ENCODE measurements around the gene SORCS2.
A peak's percentile ranks its signal among the peaks of the same experiment; 100 is the strongest.

The SORCS2 gene

DNA sequence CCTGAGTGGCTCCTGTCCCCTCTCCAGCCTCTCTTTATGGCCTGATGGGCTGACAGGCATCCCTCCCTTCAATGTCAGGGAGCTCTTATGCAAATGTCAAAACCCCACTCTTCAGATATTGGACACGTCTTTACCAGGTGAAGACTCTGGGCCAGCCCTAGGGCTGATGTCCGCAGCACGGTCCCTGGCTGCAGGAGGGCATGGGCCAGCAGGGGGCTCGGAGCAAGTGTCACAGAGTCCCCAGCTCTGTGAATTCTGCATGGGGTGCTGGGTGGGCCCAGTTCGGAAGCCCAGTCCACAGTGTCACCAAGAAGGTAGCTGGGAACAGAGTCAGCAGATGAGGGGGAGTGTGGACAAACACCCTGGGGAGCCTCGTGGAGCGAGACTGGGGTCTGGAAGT, 282.0 kb downstream of the SORCS2 start:
- no peak for DNase-seq (ENCODE audit: low spot score)

DNA sequence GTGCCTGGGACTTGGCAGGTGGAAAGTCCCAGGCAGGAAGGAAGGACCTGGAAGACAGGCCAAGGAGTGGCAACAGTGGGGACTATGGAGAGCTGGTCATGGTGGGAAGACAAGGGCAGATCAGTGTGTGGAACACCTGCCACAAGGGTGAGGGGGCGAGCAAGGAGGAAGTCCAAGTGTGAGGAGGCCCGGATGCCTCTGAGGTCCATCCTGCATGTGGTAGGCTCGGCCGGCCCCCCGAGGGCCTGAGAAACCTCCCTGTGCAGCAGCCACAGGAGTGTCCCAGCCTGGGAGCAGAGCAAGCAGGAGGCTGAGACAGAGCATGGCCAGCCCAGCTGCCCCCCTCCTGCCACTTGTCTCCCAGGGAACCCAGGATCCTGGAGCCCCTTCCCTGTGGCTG, 282.9 kb downstream of the SORCS2 start:
- no peak for DNase-seq (ENCODE audit: low spot score)

DNA sequence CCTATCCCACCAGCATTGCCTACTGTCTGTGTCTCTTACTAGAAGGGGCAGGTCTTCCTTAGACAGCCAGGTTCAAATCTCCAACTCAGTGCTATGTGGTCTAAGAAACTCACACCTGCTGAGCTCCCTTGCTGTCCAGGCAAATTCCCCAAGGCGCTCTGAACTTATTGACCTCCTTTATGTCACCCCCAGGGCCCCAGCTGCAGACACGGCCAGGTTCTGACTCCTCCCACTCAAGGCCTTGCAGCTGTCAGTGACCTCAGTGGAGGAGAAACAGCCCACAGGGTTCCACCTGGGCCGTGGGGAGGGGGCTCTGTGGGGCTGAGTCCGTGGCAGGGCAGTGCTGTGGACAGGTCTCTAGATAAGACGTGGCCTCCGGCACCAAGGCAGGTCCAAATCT, 284.5 kb downstream of the SORCS2 start:
- no peak for DNase-seq (ENCODE audit: low spot score)

DNA sequence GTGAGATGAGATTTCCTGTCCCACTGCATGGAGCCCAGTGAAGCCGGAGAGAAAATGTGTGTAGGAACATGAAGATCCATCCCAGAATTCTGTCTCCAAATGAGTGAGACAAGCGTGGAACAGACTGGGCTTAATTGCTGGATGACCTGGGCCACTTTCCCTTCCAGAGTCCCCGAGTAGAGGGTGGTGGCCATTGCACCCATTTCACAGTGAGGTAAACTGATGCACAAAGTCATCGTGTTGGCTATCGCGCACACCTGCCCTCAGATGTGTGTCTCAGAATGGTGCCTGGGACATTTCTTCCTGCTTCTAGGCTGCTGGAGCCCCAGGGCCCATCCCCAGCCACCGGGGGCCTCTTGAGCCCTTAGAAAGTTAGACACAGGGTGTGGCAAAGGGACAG, 285.4 kb downstream of the SORCS2 start:
- no peak for DNase-seq (ENCODE audit: low spot score)

DNA sequence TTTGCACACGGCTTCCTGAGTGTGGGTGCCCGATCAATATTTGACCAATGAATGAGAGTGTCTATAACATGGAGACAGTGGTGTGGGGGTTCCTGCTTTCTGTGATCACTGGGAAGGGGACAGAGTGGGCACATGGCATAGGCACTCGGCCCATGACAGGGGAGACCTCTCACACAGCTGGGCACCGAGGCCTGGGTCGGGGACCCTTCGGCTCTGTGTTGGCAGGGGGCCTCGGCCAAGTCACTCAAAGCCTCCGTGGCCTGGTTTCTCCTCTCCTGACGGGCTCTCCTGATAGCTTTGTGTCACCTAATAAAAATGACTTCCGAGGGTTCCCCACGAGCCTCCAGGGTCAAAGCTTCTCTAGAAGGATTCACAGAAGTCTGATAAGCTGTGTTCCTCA, 286.3 kb downstream of the SORCS2 start:
- DNase-seq (ENCODE audit: low spot score): no peak

DNA sequence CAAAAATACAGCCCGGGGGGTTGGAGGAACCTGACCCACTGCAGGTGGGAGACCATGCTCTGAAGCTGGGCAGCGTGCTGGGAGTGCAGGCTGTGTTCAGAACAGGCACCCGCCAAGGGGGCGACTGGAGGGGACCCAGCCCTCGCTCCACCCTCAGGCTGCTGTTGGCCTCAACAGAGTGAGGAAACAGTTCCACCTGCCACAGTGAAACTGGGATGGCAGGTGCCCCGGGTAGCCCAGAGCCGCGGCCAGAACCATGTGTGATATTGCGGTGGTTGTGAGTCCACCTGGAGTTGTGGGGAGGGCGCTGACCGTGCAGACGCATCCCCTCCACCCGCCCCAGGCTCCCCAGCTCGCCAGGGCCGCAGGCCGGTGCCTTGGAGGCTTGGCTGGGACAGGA, 288.1 kb downstream of the SORCS2 start:
- no peak for DNase-seq (ENCODE audit: low spot score)

DNA sequence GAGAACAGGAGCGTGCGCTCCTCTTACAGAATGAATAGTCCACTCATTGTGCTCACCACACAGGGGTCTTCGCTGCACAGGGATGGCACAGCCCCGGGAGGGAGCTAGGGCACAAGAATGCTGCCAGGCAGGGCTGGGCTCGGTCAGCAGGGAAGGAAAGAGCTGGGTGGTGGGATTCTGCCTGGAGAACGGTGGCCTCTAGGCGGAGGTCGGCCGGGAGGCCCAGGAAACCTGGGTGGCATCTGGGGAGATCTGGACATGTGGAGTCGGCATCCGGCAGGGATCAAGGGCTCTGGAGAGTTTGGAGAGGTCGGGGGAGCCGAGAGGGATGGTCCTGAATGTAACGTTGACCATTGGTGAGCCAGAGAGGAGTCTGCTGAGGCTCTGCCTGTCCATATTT, 288.9 kb downstream of the SORCS2 start:
- DNase-seq (ENCODE audit: low spot score): no peak

DNA sequence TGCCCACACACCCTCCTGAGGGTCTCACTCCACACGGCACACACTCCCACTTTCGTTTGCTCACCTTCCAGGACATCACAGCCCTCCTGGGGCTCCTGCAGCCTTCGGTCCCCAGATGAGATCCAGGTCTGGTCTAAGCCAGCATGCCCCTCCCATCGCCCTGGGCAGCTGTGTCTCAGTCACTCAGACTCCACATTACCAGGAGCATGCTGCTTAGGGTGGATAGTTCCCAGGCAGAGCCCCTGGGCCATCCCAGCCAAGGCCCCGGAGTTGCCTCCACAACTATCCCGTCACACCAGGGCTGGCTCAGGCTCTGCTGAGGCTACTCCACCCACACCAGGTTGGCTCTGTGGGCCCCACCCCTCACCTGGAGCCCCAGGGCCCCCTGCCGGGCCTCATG, 292.8 kb downstream of the SORCS2 start:
- DNase-seq (ENCODE audit: low spot score): no peak

DNA sequence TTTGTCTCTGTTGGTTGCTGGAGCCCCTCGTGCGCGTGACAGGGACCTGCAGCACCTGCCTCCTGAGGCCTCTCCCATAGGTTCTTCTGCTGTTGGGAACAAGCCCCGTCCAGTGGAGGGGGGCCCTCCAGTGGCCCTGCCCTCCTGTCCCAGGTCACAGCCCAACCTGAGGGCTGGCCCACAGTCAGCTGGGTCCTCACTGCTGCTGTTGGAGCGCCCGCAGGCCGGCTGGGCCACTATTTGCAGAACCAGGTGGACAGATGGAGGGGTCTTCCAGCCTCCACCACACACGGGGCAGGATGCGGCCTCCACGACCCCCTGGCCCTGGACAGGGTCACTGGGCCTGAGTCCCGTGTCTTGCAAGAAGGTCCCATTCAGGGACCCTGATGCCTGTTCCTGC, 293.8 kb downstream of the SORCS2 start:
- DNase-seq (ENCODE audit: low spot score): no peak

DNA sequence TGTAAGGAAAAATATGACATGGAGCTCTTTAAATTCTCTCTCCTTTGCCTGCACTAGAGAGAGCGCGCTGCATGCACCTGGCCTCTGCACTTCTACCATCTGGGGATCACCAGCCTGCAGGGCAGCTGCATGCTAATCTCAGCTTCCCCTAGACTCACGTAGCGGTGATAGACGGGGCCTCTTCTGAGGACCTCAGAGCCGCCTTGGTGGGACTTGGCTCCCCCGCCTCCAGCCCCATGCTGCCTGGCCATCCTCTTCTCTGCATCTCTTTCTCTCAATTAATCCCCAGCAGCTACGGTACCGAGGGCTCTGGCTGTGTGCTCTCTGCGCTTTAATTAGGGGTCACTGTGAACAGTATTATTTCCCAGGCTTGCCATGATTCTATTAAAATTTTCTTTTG, 295.2 kb downstream of the SORCS2 start:
- no peak for DNase-seq (ENCODE audit: low spot score)

DNA sequence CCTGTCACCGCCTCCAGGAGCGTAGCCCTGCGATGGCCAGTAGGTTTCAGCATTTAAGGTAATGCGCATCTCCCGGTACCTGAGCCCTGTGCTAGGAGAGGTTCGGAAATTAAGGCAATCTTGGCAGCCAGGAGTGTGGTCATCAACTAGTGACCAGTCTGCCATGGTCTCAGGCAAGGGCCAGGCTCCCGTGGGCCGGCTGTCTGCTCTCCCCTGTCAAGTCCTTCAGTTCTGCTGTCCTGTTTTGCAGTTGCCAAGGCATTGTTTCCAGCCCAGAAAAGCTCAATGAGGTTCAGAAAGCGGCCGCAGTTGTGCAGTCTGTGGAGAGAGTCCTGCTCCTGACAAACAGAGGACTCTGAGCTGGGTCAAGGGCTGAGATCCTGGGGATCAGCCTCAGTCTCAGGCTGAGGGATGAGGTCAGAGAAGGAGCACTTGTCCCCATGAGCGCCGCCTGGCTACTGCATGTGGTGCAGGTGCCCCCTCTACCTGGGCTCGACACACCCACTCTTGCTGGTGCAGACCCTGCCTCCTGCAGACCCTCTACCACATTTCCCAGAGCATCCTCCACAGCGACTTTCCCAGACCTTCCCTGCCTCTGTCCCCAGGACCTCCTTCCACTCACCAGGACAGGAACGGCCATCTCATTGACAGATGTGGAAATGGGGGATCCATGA, 295.8 kb downstream of the SORCS2 start:
- no peak for DNase-seq (ENCODE audit: low spot score)

DNA sequence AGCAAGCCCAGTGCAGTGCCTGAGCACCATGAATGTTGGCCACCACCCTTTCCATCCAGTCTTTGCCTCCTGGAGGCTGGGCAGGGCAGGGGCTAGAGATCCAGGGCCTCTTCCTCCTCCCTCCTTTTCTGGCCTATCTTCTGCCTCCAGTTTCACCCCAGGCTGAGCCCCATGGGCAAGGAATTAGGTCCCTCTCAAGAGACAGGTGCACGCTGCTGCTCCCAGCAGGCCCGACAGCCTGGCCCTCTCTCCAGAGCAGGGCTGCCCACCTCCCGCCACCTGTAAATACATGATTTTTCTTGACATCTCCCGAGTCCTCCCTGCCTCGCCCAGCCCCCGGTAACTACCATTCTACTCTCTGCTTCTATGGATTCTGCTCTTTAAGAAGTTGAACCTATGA, 299.6 kb downstream of the SORCS2 start:
- no peak for DNase-seq (ENCODE audit: low spot score)

DNA sequence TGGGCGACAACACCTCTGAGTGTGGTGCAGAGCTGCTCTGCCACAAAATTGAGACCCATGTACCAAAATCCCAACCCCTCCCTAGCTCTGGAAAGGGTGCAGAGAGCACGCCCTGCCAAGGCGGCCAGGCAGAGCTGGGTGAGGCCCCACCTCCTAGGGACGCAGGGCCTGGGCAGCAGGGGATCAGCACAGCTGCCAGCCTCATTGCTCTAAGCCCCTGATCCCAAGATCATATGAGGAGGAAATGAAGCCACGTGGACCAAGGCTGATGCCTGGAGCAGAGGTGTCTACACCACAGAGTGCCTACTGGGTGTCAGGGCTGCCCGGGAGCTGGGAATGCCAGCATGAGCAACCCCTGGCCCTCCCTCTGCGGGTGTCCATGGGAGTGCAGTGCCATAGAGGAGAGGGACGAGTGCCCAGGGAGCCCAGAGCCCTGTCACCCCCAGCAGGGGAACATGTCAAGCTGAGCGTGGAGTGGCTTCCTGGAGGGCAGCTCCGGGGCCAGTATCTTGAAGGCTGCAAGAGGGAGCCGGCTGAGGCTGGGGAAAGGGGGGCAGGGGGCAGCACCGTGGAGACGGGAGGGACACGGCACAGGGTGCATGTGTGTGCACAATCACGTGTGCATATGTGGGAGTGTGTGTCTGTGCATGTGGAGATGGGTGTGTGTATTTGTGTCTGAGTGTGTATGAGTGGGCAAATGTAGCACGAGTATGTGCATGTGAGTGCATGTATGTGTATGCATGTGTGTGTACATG, 306.3 kb downstream of the SORCS2 start:
- DNase-seq (ENCODE audit: low spot score): no peak

DNA sequence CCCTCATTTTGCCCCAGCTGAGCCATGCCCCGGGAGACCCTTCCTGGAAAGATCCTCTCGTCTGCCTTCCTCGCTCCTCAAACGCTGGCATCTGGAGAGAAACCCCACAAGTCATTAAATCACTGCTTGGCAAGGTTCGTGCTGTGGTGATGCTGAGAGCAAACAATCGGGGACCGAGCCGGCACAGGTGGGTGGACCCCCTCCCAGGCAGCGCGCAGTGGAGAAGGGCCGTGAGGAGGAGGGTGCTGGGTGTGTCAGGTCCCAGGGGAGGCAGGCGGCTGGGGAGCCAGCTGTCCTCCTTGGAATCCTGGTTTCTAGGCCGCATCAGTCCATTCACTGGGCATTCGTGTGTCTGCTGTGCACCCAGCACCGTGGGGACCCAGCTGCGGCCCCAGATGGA, 307.3 kb downstream of the SORCS2 start:
- DNase-seq (ENCODE audit: low spot score): no peak

DNA sequence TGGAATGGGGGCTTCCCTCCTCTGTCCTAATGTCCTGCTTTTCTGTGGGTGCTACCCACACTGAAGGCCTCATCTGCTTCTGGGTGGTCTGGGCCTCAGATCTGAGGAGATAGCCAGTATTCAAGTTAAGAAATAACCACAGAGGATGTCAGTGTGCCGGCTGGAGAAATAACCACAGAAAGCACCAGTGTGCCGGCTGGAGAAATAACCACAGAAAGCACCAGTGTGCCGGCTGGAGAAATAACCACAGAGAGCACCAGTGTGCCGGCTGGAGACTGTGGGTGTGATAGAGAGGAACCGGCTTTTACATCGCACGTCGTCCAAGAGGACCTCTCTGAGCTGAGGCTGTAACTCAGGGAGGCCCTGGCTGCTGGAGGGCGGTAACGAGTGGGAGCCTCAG, 308.1 kb downstream of the SORCS2 start:
- no peak for DNase-seq (ENCODE audit: low spot score)

DNA sequence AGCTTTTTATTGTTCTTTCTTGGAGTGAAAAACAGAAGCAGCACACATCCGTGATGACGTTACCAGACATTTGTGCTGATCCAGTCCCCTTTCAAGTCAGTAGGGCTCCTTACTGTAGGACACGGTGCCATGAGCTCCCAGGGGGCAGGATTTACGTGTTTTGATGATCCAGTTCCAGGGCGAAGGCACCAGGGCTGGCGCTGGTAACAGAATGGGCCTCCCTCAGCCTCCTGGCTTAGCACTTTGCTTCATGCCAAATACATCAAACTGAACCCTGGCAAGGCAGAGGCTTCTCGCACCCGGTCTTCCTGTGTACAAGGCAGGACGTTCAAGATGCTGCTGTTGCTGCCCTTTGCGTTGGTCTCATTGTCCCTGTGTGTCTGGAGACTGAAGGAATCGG, 309.0 kb downstream of the SORCS2 start:
- DNase-seq (ENCODE audit: low spot score): no peak

DNA sequence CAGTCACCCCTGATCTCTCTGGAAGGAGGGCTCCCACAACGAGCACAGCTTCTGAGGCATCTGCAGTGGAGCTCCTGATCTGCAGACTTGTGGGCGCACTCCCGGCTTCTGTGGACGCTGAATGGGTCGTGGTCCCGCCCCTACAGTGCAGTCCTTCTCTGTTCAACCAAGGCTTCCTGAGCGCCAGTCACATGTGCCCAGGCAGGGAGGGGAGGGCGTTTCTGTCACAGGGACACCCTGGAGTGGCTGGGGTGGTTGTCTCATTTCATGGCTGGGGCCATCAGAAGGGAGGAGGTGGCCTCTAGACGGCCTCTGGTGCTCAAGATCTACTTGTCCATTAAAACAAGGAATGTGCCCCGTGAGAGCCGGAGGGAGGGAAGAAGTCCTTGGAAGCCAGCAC, 309.5 kb downstream of the SORCS2 start:
- DNase-seq (ENCODE audit: low spot score): no peak

DNA sequence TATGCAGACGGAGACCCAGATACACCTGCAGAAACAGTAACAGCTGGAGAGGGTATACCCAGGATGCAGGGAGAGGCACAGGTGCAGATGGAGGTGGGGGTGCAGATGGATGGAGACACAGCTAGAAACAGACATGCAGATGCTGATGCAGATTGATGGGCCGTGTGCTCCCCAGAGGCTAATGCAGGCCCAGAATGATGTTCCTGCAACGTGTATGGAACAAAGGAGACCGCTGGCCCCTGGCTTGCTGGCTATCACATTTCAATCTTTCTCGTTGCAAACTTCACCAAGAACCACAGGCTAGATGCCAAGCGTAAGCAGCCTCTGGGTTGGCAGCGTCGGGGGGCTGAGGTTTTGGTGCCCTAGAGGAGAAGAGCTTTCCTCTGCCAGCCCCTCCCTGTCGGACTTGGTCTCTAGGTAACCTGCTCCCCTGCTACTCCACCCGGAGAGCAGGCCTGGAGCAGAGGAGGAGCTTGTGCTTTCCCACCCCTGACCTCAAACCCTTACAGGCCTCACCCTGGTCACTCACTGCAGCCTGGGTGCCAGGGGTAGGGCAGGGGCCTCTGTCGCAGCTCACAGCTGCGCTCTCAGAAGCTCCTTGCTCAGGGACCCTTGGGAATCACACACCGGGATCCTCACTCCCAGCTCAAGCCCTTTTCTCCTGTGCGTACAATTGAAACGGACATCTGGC, 311.4 kb downstream of the SORCS2 start:
- DNase-seq (ENCODE audit: low spot score): no peak

DNA sequence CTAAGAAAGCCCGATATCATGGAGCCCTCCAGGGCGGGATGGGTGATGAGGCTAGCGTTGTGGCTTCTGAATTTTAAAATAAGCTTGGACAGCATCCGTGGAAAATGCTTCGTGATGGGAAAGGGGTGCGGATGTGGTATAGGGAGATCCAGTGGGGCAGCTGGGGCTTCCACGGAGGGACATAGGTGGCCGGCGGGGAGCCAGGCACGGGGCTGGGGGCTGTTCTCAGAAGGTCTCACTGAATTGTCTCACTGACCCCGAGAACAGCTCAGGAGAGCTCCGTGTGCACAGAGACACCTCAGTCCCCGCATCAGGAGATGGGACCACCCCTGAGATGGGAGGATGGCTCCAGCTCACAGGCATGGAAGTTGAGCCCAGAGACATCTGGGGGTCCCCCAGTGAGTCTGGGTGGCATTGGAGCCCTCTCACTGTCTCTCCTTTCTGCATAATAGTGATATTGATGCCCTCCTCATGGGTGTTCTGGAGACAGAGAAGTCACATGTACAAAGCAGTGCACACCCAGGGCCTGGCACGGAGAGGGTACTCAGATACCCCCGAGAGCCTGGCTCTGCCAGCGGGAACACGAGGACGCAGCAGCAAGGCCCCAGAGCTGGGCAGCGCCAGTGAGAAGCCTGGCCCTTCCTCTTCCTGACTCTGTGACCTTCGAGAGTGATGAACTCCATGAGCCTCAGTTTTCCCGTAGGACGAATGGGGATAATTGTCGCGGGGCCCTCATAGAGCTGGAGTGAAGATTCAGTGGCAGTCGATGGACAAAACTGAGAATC, 313.0 kb downstream of the SORCS2 start:
- DNase-seq (ENCODE audit: low spot score): no peak

DNA sequence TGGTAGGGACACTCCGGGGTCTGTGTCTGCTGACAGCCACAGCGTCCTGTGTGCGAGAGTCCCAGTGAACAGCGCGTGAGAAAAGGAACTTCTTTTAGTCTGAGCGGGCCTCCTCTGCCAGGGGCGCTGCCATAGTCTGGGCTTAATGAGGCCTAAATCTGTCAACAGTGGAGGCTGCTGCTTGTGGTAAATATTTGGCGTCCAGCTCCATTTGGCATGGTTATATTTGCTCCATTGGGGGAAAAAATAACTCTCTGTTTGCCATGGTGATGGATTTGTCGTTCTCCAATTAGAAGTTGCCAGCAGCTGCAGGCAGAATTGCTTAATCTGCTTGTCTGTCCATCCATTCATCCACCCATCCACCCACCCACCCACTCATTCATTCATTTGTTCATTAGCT, 313.8 kb downstream of the SORCS2 start:
- DNase-seq (ENCODE audit: low spot score): peak; percentile 47

DNA sequence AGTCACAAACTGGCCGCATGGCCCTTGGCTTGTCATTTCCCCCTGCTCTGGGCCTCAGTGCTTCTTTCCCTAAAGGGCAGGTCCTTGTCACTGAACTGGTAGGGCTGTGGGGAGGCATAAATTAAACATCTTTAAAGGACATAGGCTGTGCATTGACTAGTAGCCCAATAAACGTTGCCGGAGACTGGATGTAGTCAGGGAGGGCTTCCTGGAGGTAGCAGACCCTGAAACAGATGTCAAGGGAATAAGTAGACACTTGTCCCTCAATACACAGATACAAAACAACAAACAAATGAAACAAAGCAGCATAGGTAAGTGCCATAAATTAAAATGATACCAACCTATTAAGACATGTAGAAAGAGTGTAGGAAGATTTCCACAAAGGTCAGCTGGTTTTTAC, 314.2 kb downstream of the SORCS2 start:
- no peak for DNase-seq (ENCODE audit: low spot score)

DNA sequence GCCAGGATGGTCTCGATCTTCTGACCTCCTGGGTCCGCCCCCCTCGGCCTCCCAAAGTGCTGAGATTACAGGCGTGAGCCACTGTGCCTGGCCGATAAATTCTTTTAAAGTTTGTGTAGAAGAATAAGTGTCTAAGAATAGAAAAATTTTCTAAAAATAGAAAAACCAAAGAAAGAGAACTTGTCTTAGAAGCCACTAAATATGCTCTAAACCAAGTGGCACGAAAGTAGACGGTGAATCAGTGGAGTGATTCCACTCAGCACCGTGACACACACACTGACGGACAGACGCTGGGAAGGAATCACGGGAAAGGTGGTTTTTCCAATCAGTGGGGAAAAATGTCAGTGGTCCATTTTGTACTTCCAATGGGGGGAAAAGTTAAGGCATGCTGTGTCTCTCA, 315.0 kb downstream of the SORCS2 start:
- DNase-seq (ENCODE audit: low spot score): no peak

DNA sequence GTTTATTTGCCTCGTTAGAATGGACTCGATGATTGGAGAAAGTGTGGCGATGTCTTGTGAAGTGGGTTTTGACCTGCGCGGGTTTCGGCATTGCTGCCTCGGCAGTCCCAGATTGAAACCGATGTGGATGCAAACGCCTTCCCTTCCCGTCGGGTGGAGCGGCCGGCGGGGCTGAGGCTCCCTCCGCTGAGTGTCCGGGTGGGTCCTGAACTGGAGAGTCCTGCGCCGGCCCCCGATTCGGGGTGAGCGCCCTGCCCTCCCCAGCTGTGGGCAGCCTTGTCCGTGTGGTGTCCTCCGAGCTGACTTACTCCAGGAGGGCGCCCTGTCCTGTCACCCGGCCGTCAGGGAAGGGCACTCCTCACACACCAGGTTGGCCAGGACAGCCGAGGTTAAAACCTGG, 317.7 kb downstream of the SORCS2 start:
- no peak for DNase-seq (ENCODE audit: low spot score)
